ENCODE measurements around the gene GRWD1. TPM values are rescaled to one million over a fixed set of nuclear protein-coding genes. Genes with fewer than 3 reads are reported as not detected.
"Not testable (repeated sequence)": the region's sequence is repeated elsewhere in the genome, so short reads cannot be mapped to it uniquely, and the experiment has no call there.

GRWD1 gene
- total RNA-seq, 1 donor from 2014 or later: 41.4 TPM

- peak; percentile 56 for DNase-seq
Observed at GRCh38 chr19:48480558-48481500, 35.0 kb downstream of the GRWD1 start.

GRCh38 chr19:48481846-48482639 is 36.3 kb downstream of the GRWD1 start:
- DNase-seq: peak; percentile 50

GRCh38 chr19:48483301-48483700 is 37.5 kb downstream of the GRWD1 start:
- no peak for DNase-seq

GRCh38 chr19:48484247-48484893 is 38.6 kb downstream of the GRWD1 start:
- no peak for DNase-seq

GRCh38 chr19:48484931-48485612 is 39.3 kb downstream of the GRWD1 start:
- no peak for DNase-seq

- DNase-seq: not testable (repeated sequence)
Observed at GRCh38 chr19:48486706-48487105, 40.9 kb downstream of the GRWD1 start.

GRCh38 chr19:48487544-48487943 is 41.8 kb downstream of the GRWD1 start:
- DNase-seq: no peak

- peak; percentile 58 for DNase-seq
Observed at GRCh38 chr19:48487948-48488347, 42.2 kb downstream of the GRWD1 start.

- DNase-seq: not testable (repeated sequence)
Observed at GRCh38 chr19:48488478-48488877, 42.7 kb downstream of the GRWD1 start.

- peak; percentile 82 for DNase-seq
Observed at GRCh38 chr19:48489608-48490216, 43.9 kb downstream of the GRWD1 start.

- no peak for DNase-seq
Observed at GRCh38 chr19:48490981-48491792, 45.4 kb downstream of the GRWD1 start.

GRCh38 chr19:48491793-48492123 is 46.0 kb downstream of the GRWD1 start:
- DNase-seq: no peak

GRCh38 chr19:48492925-48493717 is 47.3 kb downstream of the GRWD1 start:
- DNase-seq: peak; percentile 98

GRCh38 chr19:48493718-48494401 is 48.1 kb downstream of the GRWD1 start:
- DNase-seq: no peak

GRCh38 chr19:48495396-48495795 is 49.6 kb downstream of the GRWD1 start:
- peak; percentile 69 for DNase-seq

- no peak for DNase-seq
Observed at GRCh38 chr19:48496959-48497727, 51.4 kb downstream of the GRWD1 start.

- no peak for DNase-seq
Observed at GRCh38 chr19:48497728-48498594, 52.2 kb downstream of the GRWD1 start.
